GM10266 (cell line): ENCODE measurements around the gene ACSM5.
"Not testable (repeated sequence)": the region's sequence is repeated elsewhere in the genome, so short reads cannot be mapped to it uniquely, and the experiment has no call there.

Experiments used
- DNase-seq: peaks from one replicate; pipeline ENCODE4 v3.0.0; 2012; ENCODE audit errors: extremely low spot score
- CTCF ChIP-seq: IDR thresholded peaks from 2 replicates; pipeline ENCODE4 v1.5.1; 2012; ENCODE audit warnings: mild to moderate bottlenecking, low read depth; ENCODE audit not compliant: control insufficient read depth, insufficient read depth; ENCODE audit errors: missing control alignments

Gene ACSM5

GRCh38 chr16:20441191-20441590, 31.9 kb downstream of the ACSM5 start:
- TF ChIP-seq CTCF, result no peak
- no peak for DNase-seq

- not testable (repeated sequence) for DNase-seq
These were observed 32.5 kb downstream of the ACSM5 start for GRCh38 chr16:20441859-20442258.

- DNase-seq, result not testable (repeated sequence)
These were observed 37.5 kb downstream of the ACSM5 start for GRCh38 chr16:20446652-20447393.

GRCh38 chr16:20451364-20451763, 42.0 kb downstream of the ACSM5 start, which contains the start of gene ACSM2A:
Gene ACSM2A, plus strand, starts transcription at chr16:20451521. Its CDS starts 8,594 bp downstream, at chr16:20460115.
- DNase-seq, result not testable (repeated sequence)

- not testable (repeated sequence) for DNase-seq
These were observed 44.3 kb downstream of the ACSM5 start for GRCh38 chr16:20453633-20454032.

GRCh38 chr16:20459227-20459626, 49.9 kb downstream of the ACSM5 start:
- not testable (repeated sequence) for DNase-seq

GRCh38 chr16:20460313-20460712, 51.0 kb downstream of the ACSM5 start:
- not testable (repeated sequence) for DNase-seq

GRCh38 chr16:20468954-20469353, 59.6 kb downstream of the ACSM5 start:
- not testable (repeated sequence) for DNase-seq

GRCh38 chr16:20469930-20470329, 60.6 kb downstream of the ACSM5 start:
- not testable (repeated sequence) for DNase-seq

GRCh38 chr16:20470732-20471131, 61.4 kb downstream of the ACSM5 start:
- DNase-seq, result not testable (repeated sequence)

GRCh38 chr16:20477188-20477744, 67.9 kb downstream of the ACSM5 start:
- not testable (repeated sequence) for DNase-seq

- DNase-seq, result not testable (repeated sequence)
These were observed 74.7 kb downstream of the ACSM5 start for GRCh38 chr16:20483989-20484388.

- no peak for DNase-seq
- TF ChIP-seq CTCF, result no peak
These were observed 75.4 kb downstream of the ACSM5 start for GRCh38 chr16:20484726-20485125.

- no peak for DNase-seq
- TF ChIP-seq CTCF, result no peak
These were observed 76.1 kb downstream of the ACSM5 start for GRCh38 chr16:20485408-20485807.
